CD14-positive monocyte (primary cell): Measurements from ENCODE around the gene G6PD. TPM values are rescaled to one million over a fixed set of nuclear protein-coding genes. Genes with fewer than 3 reads are reported as not detected.
"Not testable (repeated sequence)": the region's sequence is repeated elsewhere in the genome, so short reads cannot be mapped to it uniquely, and the experiment has no call there.

Source experiments
- DNase-seq, 3 donors: peaks; one replicate each; pipeline ENCODE4 v3.0.0-alpha.2; 2011 to 2022
- H2AFZ ChIP-seq: 2 replicates; pipeline ENCODE4 v1.6.0; 2012; ENCODE audit warnings: mild to moderate bottlenecking, low read depth, low read length, inconsistent platforms; ENCODE audit not compliant: insufficient read depth, poor library complexity, severe bottlenecking
- H3K27ac ChIP-seq, 2 donors: 1 replicate in 1 of 2; 2 replicates in 1 of 2; pipeline ENCODE4 v1.5.1; 2012 to 2013; ENCODE audit warnings: low read length in 2 of 2, control low read depth in 1 of 2, inconsistent platforms in 1 of 2, low read depth in 1 of 2, mild to moderate bottlenecking in 1 of 2
- H3K27me3 ChIP-seq, 2 donors: one replicate each; pipeline versions ENCODE4 v1.6.0 to v1.6.1; 2011 to 2013; ENCODE audit warnings: low read length in 2 of 2; ENCODE audit not compliant: control insufficient read depth in 2 of 2, insufficient read depth in 2 of 2
- H3K36me3 ChIP-seq, 2 donors: replicated peaks in 1 of 2; 1 replicate in 1 of 2; 2 replicates in 1 of 2; pipeline versions ENCODE4 v1.5.1 to v1.6.1; 2012 to 2013; ENCODE audit warnings: low read length in 2 of 2, control low read depth in 1 of 2, inconsistent platforms in 1 of 2, mild to moderate bottlenecking in 1 of 2; ENCODE audit not compliant: insufficient read depth in 2 of 2, control insufficient read depth in 1 of 2
- H3K4me1 ChIP-seq, 2 donors: 1 replicate in 1 of 2; 2 replicates in 1 of 2; pipeline versions ENCODE4 v1.5.1 to v1.6.1; 2012 to 2013; ENCODE audit warnings: low read length in 2 of 2, control low read depth in 1 of 2, inconsistent platforms in 1 of 2, mild to moderate bottlenecking in 1 of 2, moderate library complexity in 1 of 2; ENCODE audit not compliant: insufficient read depth in 2 of 2, control insufficient read depth in 1 of 2
- H3K4me2 ChIP-seq: replicated peaks from 2 replicates; pipeline ENCODE3; 2012; ENCODE audit warnings: low read length, moderate library complexity, mild to moderate bottlenecking; ENCODE audit not compliant: poor library complexity, severe bottlenecking; ENCODE audit errors: extremely low read depth
- H3K4me3 ChIP-seq, 3 experiments: fragments of 200-600 bp in 1 of 3; sonication (generic) in 1 of 3; replicated peaks in 1 of 3; 1 replicate in 2 of 3; 2 replicates in 1 of 3; pipeline ENCODE4 v1.5.1; 2011 to 2013; ENCODE audit warnings: low read length in 3 of 3, mild to moderate bottlenecking in 3 of 3, control low read depth in 2 of 3, low read depth in 2 of 3, inconsistent platforms in 1 of 3, moderate library complexity in 1 of 3
- H3K79me2 ChIP-seq: 2 replicates; pipeline ENCODE4 v1.6.0; 2012; ENCODE audit warnings: mild to moderate bottlenecking, control low read depth, inconsistent platforms, low read length, moderate library complexity; ENCODE audit not compliant: insufficient read depth
- H3K9ac ChIP-seq: 2 replicates; pipeline ENCODE4 v1.6.0; 2017; ENCODE audit warnings: low read length, mild to moderate bottlenecking; ENCODE audit not compliant: insufficient read depth, poor library complexity, severe bottlenecking
- H3K9me3 ChIP-seq, 2 donors: replicated peaks in 1 of 2; 1 replicate in 1 of 2; 2 replicates in 1 of 2; pipeline versions ENCODE4 v1.5.1 to v1.6.1; 2012 to 2013; ENCODE audit warnings: low read length in 2 of 2, control low read depth in 1 of 2; ENCODE audit not compliant: control insufficient read depth in 1 of 2, insufficient read depth in 1 of 2
- H4K20me1 ChIP-seq: 2 replicates; pipeline ENCODE4 v1.6.0; 2012; ENCODE audit warnings: mild to moderate bottlenecking, low read length, control low read depth, moderate library complexity; ENCODE audit not compliant: insufficient read depth
- H3K27ac Mint-ChIP-seq, 7 donors: one replicate each; pipeline ENCODE4 v1.8.0; 2020; ENCODE audit warnings: mild to moderate bottlenecking in 7 of 7, mixed read lengths in 7 of 7, moderate library complexity in 6 of 7, inconsistent platforms in 2 of 7
- H3K27me3 Mint-ChIP-seq, 3 donors: one replicate each; pipeline ENCODE4 v1.8.0; 2021 to 2022; ENCODE audit warnings: low read depth in 3 of 3, mild to moderate bottlenecking in 3 of 3, mixed read lengths in 3 of 3, moderate library complexity in 3 of 3, inconsistent platforms in 1 of 3
- H3K36me3 Mint-ChIP-seq, 2 donors: one replicate each; pipeline ENCODE4 v1.8.0; 2020; ENCODE audit warnings: mixed read lengths in 2 of 2, inconsistent platforms in 1 of 2, mild to moderate bottlenecking in 1 of 2
- H3K4me1 Mint-ChIP-seq: one replicate; pipeline ENCODE4 v1.8.0; 2020; ENCODE audit warnings: mild to moderate bottlenecking, mixed read lengths
- H3K4me3 Mint-ChIP-seq, 2 donors: one replicate each; pipeline ENCODE4 v1.8.0; 2020; ENCODE audit warnings: mild to moderate bottlenecking in 2 of 2, mixed read lengths in 2 of 2, moderate library complexity in 1 of 2
- H3K9me3 Mint-ChIP-seq, 7 donors: one replicate each; pipeline ENCODE4 v1.8.0; 2020 to 2022; ENCODE audit warnings: mixed read lengths in 7 of 7, mild to moderate bottlenecking in 6 of 7, moderate library complexity in 6 of 7, inconsistent platforms in 2 of 7
- WGBS: methylation state at CpG from one replicate; pipeline ENCODE4 v1.1.5; 2013; ENCODE audit warnings: missing lambda C conversion rate; ENCODE audit not compliant: insufficient coverage; 5-methylcytosine and 5-hydroxymethylcytosine counted together
- intact Hi-C, 2 donors: fragments of 100-400 bp; cut with micrococcal nuclease; formaldehyde crosslinking; loops; one replicate each; pipeline versions ENCODE4 v1.15.0 to v1.15.1; 2023
- polyA plus RNA-seq, 3 donors: library from polyadenylated mRNA; depleted of rRNA in 1 of 3; unstranded in 2 of 3; stranded (reverse) in 1 of 3; fragments of 300-500 nt in 2 of 3; fragments of >200 nt in 1 of 3; fragmentation: Illumina TruSeq in 2 of 3; gene quantifications; 1 replicate in 2 of 3; 2 replicates in 1 of 3; pipeline ENCODE4 v1.2.3, GENCODE V29; 2012 to 2021
- TF ChIP-seq, protein P1 (sequence below): fragments of 200-600 bp; IDR thresholded peaks from one replicate; pipeline ENCODE4 v1.8.0; 2022; ENCODE audit warnings: antibody characterized with exemption, mild to moderate bottlenecking

G6PD gene
- polyA plus RNA-seq, 3 donors, result 10.7 to 165 (median 14.7) TPM

DNA sequence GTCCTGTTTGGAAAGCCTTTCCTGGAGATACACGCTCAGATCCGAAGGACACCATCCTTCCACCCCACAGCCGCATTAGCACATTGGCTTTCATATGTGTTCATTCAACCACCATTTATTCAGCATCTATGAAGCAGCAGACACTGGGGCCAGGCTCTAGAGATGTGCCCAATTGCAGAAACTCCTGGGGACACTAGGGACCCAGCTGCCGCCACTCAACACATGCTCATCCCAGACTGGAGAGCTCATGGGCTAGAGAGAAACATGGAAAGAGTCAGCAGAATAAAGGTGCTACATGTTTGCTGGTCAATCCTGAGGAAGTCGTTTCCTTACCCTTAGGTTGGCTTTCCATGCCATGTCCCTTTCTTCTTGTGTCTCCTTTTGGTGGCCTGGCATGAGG, 45.9 kb upstream of the G6PD start:
- Histone ChIP-seq H3K9me3 (no peaks in the 10 kb centered on the region), H3K27me3 (no peaks in the 10 kb centered on the region), H3K36me3 (no peaks in the 10 kb centered on the region), H2AFZ (no peak overlapping the region), H3K27ac (no peak overlapping the region), H3K4me1 (peaks cover 9% of the 10 kb centered on the region in 2 donors), H3K9ac (no peak overlapping the region), H4K20me1 (no peaks in the 10 kb centered on the region), H3K79me2 (no peaks in the 10 kb centered on the region), H3K4me2 (no peak overlapping the region), H3K4me3 (no peak overlapping the region)
- TF ChIP-seq, protein P1, sequence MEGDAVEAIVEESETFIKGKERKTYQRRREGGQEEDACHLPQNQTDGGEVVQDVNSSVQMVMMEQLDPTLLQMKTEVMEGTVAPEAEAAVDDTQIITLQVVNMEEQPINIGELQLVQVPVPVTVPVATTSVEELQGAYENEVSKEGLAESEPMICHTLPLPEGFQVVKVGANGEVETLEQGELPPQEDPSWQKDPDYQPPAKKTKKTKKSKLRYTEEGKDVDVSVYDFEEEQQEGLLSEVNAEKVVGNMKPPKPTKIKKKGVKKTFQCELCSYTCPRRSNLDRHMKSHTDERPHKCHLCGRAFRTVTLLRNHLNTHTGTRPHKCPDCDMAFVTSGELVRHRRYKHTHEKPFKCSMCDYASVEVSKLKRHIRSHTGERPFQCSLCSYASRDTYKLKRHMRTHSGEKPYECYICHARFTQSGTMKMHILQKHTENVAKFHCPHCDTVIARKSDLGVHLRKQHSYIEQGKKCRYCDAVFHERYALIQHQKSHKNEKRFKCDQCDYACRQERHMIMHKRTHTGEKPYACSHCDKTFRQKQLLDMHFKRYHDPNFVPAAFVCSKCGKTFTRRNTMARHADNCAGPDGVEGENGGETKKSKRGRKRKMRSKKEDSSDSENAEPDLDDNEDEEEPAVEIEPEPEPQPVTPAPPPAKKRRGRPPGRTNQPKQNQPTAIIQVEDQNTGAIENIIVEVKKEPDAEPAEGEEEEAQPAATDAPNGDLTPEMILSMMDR, result no peak
- Mint-ChIP-seq H3K4me3 (no peak overlapping the region), H3K9me3 (peaks cover 0 to 17% (median 0%) of the 10 kb centered on the region in 7 donors), H3K27ac (peak overlapping the region in 1 of 7 donors; percentile 10), H3K4me1 (peaks cover 13% of the 10 kb centered on the region), H3K36me3 (no peaks in the 10 kb centered on the region), H3K27me3 (peaks cover 0 to 3% (median 2%) of the 10 kb centered on the region in 3 donors)
- DNase-seq, result no peak
- intact Hi-C loops, result no loop called here
- 100% methylated on average over 3 of the region's 5 CpGs for WGBS

DNA sequence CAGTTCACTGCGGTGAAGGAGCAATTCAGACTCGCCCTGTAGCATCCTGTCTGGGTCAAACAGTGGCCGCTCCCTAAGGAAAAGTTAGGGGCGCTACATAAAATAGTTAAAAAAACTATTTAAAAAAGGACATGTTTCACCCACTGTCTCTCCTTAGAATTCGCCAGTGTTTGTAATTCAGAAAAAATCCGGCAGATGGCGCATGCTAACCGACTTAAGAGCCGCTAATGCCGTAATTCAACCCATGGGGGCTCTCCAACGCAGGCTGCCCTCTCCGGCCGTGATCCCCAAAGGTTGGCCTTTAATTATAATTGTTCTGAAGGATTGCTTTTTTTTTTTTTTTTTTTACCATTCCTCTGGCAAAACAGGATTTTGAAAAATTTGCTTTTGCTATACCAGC, 43.8 kb upstream of the G6PD start:
- H3K27ac ChIP-seq, intact Hi-C loops, H3K4me1 ChIP-seq, H3K36me3 ChIP-seq, H2AFZ ChIP-seq, H4K20me1 ChIP-seq, H3K4me2 ChIP-seq, H3K79me2 ChIP-seq, DNase-seq, H3K4me1 Mint-ChIP-seq, H3K27ac Mint-ChIP-seq, H3K27me3 Mint-ChIP-seq, H3K9ac ChIP-seq, H3K4me3 Mint-ChIP-seq, H3K27me3 ChIP-seq, H3K36me3 Mint-ChIP-seq, H3K9me3 ChIP-seq, H3K4me3 ChIP-seq: not testable (repeated sequence)
- H3K9me3 Mint-ChIP-seq, result peaks cover 0 to 10% (median 0%) of the 10 kb centered on the region in 7 donors
- WGBS, result no CpG with 5 or more reads among the region's 13 CpGs

DNA sequence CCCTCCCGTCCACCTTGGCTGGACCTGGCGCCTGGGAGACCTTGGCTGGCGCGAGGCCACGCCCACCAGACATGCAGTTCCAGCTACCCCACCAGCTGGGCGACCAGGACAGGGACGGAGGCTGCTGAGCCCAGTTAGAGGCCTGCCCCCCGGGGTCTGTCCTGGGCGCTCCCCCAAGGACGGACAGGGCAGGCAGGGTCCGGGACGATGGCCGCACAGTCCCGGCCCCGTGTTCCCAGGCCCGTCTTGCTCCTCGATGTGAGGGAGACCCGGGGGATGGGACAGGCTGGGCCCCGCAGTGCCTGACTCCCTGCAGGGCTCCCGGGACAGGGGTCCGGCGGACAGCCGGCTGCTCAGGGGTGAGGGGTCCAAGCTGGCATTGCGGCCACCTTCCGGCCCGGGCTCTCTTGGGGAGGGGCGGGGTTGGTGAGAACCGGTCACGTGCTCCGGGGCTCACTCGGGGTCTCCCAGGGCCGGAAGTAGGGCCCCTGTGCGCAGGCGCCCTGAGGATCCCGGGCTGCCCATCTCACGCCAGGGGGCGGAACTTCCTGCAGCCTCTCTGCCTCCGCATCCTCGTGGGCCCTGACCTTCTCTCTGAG, 38.0 kb upstream of the G6PD start, which contains the start of gene CTAG1A:
TSS of gene CTAG1A (plus strand) at position 549 of the 599 bp plus-strand sequence. CDS start 74 bp downstream, outside the sequence.
- H3K4me3 Mint-ChIP-seq, H3K36me3 Mint-ChIP-seq, H3K9me3 Mint-ChIP-seq, H3K4me1 Mint-ChIP-seq, H3K4me1 ChIP-seq, H3K4me3 ChIP-seq, H3K9me3 ChIP-seq, H3K27ac Mint-ChIP-seq, intact Hi-C loops, H3K4me2 ChIP-seq, H2AFZ ChIP-seq, H3K27me3 ChIP-seq, H3K36me3 ChIP-seq, DNase-seq, H4K20me1 ChIP-seq, H3K27ac ChIP-seq, H3K27me3 Mint-ChIP-seq, H3K79me2 ChIP-seq, H3K9ac ChIP-seq: not testable (repeated sequence)
- no CpG with 5 or more reads among the region's 39 CpGs for WGBS

DNA sequence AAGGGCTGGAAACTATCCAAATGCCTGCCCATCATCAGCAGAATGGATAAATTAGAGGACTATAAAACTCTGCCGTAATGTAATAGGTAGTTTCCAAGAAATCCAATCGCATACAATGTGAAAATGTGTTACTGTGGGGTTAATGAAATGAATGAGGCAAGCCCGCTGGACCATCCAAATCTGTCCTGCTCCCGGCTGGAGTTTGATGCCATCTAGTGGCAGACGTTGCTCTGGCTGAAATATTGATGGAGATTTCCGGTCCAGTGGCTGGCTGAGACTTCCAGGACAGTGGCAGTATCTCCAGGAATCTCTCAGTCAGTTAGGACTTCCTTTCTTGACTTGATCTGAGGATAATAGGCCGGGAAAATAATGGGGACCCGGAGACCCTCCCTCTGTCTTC, 36.3 kb upstream of the G6PD start:
- H3K27me3 ChIP-seq, H4K20me1 ChIP-seq, H3K4me1 Mint-ChIP-seq, H3K27me3 Mint-ChIP-seq, H3K36me3 Mint-ChIP-seq, H3K4me1 ChIP-seq, H3K9ac ChIP-seq, H3K9me3 Mint-ChIP-seq, H3K36me3 ChIP-seq, H3K4me2 ChIP-seq, H2AFZ ChIP-seq, DNase-seq, H3K4me3 ChIP-seq, intact Hi-C loops, H3K9me3 ChIP-seq, H3K27ac Mint-ChIP-seq, H3K4me3 Mint-ChIP-seq, H3K27ac ChIP-seq, H3K79me2 ChIP-seq: not testable (repeated sequence)
- no CpG with 5 or more reads among the region's 8 CpGs for WGBS
